WERI-Rb-1 (cell line): ENCODE results near the gene CASP10.

Experiments used
- DNase-seq: peaks from one replicate; pipeline ENCODE4 v3.0.0-alpha.2; 2020
- H3K27ac ChIP-seq: fragments of 250-450 bp; sonication (Bioruptor Pico); 2 replicates; pipeline ENCODE4 v1.5.1; 2020; ENCODE audit warnings: mild to moderate bottlenecking, moderate library complexity
- H3K27me3 ChIP-seq: fragments of 250-450 bp; sonication (Bioruptor Pico); 2 replicates; pipeline ENCODE4 v1.5.1; 2021; ENCODE audit warnings: mild to moderate bottlenecking, low read depth, moderate library complexity; ENCODE audit not compliant: insufficient read depth, severe bottlenecking
- H3K36me3 ChIP-seq: fragments of 250-450 bp; sonication (Bioruptor Pico); 2 replicates; pipeline ENCODE4 v1.5.1; 2020; ENCODE audit warnings: mild to moderate bottlenecking, moderate library complexity
- H3K4me3 ChIP-seq: 2 replicates; pipeline ENCODE4 v1.5.1; 2011; ENCODE audit warnings: low read depth, mild to moderate bottlenecking, control low read depth, low read length
- H3K9me3 ChIP-seq: fragments of 250-450 bp; sonication (Bioruptor Pico); 2 replicates; pipeline ENCODE4 v1.5.1; 2021; ENCODE audit warnings: mild to moderate bottlenecking, moderate library complexity; ENCODE audit not compliant: severe bottlenecking
- TF ChIP-seq, protein P1 (sequence below): IDR thresholded peaks from 2 replicates; pipeline ENCODE4 v1.5.1; 2011; ENCODE audit warnings: low read depth, mild to moderate bottlenecking, control low read depth, inconsistent platforms, low read length

The CASP10 gene

DNA sequence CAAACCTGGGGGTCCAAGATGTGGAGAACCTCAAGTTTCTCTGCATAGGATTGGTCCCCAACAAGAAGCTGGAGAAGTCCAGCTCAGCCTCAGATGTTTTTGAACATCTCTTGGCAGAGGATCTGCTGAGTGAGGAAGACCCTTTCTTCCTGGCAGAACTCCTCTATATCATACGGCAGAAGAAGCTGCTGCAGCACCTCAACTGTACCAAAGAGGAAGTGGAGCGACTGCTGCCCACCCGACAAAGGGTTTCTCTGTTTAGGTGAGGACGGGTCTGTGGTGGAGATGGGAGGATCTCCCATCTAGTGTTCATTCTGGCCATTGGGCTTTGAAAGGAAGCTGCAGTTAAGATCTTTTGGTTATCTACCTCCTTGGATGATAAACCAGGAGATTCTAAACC lies 2.9 kb downstream of the CASP10 start:
- no peak overlapping the region for H3K4me3 ChIP-seq
- H3K27ac ChIP-seq: no peak overlapping the region
- no peak for DNase-seq
- TF ChIP-seq, protein P1, sequence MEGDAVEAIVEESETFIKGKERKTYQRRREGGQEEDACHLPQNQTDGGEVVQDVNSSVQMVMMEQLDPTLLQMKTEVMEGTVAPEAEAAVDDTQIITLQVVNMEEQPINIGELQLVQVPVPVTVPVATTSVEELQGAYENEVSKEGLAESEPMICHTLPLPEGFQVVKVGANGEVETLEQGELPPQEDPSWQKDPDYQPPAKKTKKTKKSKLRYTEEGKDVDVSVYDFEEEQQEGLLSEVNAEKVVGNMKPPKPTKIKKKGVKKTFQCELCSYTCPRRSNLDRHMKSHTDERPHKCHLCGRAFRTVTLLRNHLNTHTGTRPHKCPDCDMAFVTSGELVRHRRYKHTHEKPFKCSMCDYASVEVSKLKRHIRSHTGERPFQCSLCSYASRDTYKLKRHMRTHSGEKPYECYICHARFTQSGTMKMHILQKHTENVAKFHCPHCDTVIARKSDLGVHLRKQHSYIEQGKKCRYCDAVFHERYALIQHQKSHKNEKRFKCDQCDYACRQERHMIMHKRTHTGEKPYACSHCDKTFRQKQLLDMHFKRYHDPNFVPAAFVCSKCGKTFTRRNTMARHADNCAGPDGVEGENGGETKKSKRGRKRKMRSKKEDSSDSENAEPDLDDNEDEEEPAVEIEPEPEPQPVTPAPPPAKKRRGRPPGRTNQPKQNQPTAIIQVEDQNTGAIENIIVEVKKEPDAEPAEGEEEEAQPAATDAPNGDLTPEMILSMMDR: no peak
- no peaks in the 10 kb centered on the region for H3K9me3 ChIP-seq
- H3K36me3 ChIP-seq: no peaks in the 10 kb centered on the region
- H3K27me3 ChIP-seq: no peaks in the 10 kb centered on the region

DNA sequence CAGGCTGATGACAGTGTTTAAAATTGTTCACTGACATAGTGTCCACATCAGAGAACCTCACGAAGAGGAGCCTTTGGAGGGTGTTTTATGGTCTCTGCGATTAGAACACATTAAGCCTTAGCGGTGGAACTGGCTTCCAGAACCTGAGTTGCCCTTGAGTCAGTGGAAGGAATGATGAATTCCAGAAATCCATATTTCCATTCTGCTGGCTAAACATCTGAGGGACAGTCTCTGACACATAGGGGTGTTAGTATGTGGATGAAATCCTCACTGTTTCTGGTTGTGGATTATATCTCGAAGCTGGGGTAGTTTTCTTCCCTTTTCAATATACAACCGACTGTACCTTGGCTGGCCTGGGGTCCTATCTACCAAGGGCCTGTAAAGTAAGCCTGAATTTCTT lies 4.0 kb downstream of the CASP10 start:
- no peak overlapping the region for H3K27ac ChIP-seq
- TF ChIP-seq, protein P1: no peak
- no peak for DNase-seq
- H3K36me3 ChIP-seq: no peaks in the 10 kb centered on the region
- H3K27me3 ChIP-seq: no peaks in the 10 kb centered on the region
- H3K9me3 ChIP-seq: no peaks in the 10 kb centered on the region
- no peak overlapping the region for H3K4me3 ChIP-seq

DNA sequence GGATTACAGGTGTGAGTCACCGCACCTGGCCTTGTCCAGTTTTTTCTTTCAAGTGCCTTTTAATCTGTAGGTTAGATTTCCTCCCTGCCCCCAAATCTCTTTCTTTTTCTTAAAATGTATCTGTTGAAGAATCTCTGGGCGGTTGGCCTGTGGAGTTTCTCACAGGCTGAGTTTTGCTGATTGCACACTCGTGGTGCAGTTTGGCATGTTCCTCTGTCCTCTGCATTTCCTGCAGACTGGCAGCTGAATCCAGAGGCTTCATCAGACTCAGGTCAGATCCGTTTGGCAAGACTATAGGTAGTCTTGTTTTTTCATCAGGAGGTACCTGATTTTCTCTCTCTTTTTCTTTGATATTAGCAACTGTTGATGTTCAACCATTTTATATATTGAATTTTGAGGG lies 5.5 kb downstream of the CASP10 start:
- no peaks in the 10 kb centered on the region for H3K27me3 ChIP-seq
- no peaks in the 10 kb centered on the region for H3K9me3 ChIP-seq
- H3K36me3 ChIP-seq: no peaks in the 10 kb centered on the region
- H3K4me3 ChIP-seq: no peak overlapping the region
- no peak overlapping the region for H3K27ac ChIP-seq
- no peak for DNase-seq
- TF ChIP-seq, protein P1: no peak

DNA sequence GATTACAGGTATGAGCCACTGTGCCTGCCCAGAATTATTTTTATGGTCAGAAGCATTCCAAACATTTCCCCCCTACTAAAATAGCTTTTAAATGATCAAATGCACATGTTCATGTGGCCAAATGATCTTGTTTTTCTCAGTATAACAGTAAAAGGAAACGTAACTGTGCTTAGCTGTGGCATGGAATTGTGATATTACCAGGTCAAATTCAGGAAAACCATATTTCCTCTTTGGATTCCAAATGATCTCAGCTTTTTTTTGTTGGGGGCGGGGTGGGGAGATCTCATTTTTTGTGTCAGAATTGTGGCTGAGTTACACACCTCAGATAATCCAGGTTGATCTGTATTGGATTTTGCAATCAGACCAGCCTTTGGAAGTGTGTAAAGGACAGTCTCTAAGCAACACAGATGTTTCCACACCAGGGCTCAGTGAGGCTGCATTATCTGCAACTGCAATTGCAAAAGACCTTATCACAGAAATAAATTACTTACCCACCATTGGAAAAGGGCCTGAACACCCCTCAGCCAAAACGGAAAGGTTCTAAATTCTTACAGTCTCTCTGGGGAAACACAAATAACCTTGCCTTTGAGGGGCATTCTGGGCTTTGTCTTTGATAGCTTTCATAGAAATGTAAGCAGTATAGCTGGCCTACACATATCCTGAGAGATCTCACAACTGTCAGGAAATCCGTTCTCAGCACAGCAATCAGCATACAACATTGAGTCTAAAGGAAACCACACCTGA lies 8.4 kb downstream of the CASP10 start:
- TF ChIP-seq, protein P1: no peak
- no peaks in the 10 kb centered on the region for H3K9me3 ChIP-seq
- no peaks in the 10 kb centered on the region for H3K27me3 ChIP-seq
- H3K36me3 ChIP-seq: no peaks in the 10 kb centered on the region
- no peak for DNase-seq
- no peak overlapping the region for H3K4me3 ChIP-seq
- H3K27ac ChIP-seq: no peak overlapping the region

DNA sequence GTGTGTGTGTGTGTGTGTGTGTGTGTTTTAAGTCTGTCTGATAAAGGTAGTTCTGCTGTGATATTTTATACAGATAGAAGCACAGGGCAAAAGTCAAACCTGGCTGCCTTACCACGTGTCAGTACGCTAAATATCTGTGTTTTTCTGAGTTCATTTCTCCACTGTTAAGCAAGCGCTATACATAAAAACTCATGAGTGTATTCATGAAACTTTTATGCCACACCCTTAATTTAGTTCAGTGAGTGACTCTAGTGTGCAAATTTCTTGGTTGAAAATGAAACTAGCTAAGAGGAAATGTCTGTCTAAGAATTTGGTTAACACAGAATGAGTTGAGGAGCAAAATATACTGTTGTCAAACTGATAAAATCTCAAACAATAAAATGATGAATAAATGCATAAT lies 11.2 kb downstream of the CASP10 start:
- no peaks in the 10 kb centered on the region for H3K9me3 ChIP-seq
- H3K4me3 ChIP-seq: no peak overlapping the region
- TF ChIP-seq, protein P1: no peak
- no peak for DNase-seq
- H3K27me3 ChIP-seq: no peaks in the 10 kb centered on the region
- no peak overlapping the region for H3K27ac ChIP-seq
- no peaks in the 10 kb centered on the region for H3K36me3 ChIP-seq

DNA sequence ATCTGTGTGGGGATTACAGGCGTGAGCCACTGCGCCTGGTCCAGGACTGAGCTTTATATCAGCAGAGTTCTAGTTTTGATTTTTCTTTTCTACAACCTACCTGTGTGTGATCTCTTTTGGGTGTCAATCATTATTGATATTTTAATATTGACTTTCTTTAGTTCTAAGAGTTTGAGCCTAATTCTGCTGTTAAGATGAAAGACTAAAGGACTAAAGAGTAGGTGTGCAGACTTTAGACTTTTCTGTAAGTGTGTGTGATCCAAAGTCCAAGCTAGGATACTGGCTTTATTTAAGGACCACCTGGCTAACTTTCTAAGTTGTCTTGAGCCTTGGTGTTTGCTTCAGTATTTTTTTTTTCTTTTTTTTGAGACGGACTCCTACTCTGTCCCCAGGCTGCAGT lies 12.4 kb downstream of the CASP10 start:
- Histone ChIP-seq H3K27ac (no peak overlapping the region), H3K4me3 (no peak overlapping the region), H3K27me3 (no peaks in the 10 kb centered on the region), H3K36me3 (no peaks in the 10 kb centered on the region), H3K9me3 (no peaks in the 10 kb centered on the region)
- TF ChIP-seq, protein P1: no peak
- DNase-seq: no peak
